Fibroblast of lung (primary cell): Measurements from ENCODE around the gene METTL25B.

Source experiments
- EZH2 ChIP-seq: IDR thresholded peaks from 2 replicates; pipeline ENCODE4 v1.5.1; 2012; ENCODE audit warnings: low read length, control low read depth, mild to moderate bottlenecking; ENCODE audit errors: missing control alignments
- TF ChIP-seq, protein P1 (sequence below), 2 donors: IDR thresholded peaks in 1 of 2; conservative IDR thresholded peaks in 1 of 2; 1 replicate in 1 of 2; 2 replicates in 1 of 2; pipeline ENCODE4 v1.5.1; 2011 to 2012; ENCODE audit warnings: low read length in 2 of 2, control low read depth in 1 of 2, inconsistent platforms in 1 of 2, low read depth in 1 of 2, mild to moderate bottlenecking in 1 of 2

- TF ChIP-seq, protein P1, sequence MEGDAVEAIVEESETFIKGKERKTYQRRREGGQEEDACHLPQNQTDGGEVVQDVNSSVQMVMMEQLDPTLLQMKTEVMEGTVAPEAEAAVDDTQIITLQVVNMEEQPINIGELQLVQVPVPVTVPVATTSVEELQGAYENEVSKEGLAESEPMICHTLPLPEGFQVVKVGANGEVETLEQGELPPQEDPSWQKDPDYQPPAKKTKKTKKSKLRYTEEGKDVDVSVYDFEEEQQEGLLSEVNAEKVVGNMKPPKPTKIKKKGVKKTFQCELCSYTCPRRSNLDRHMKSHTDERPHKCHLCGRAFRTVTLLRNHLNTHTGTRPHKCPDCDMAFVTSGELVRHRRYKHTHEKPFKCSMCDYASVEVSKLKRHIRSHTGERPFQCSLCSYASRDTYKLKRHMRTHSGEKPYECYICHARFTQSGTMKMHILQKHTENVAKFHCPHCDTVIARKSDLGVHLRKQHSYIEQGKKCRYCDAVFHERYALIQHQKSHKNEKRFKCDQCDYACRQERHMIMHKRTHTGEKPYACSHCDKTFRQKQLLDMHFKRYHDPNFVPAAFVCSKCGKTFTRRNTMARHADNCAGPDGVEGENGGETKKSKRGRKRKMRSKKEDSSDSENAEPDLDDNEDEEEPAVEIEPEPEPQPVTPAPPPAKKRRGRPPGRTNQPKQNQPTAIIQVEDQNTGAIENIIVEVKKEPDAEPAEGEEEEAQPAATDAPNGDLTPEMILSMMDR (conservative IDR thresholded peaks at IDR 0.05 in 1 of 2, IDR thresholded peaks at IDR 0.05 in 1 of 2; ENCODE audit: low read depth in 1 of 2, low read length in 2 of 2), result no peak
- TF ChIP-seq EZH2, result no peak
Observed at GRCh38 chr1:156760796-156761104, 32.5 kb downstream of the METTL25B start.
